Gastroesophageal sphincter (tissue), 4 donors: ENCODE measurements around the gene CLASRP. TPM values are rescaled to one million over a fixed set of nuclear protein-coding genes. Genes with fewer than 3 reads are reported as not detected.
A peak's percentile ranks its signal among the peaks of the same experiment; 100 is the strongest.

Experiments
- ATAC-seq: fragments of 150-250 bp; one replicate; pipeline ENCODE4 v1.9.1; 2016; ENCODE audit warnings: mild to moderate bottlenecking, moderate library complexity
- H3K27ac ChIP-seq, 4 donors: fragments of 200-600 bp; sonication (generic) in 3 of 4; 1 replicate in 3 of 4; 2 replicates in 1 of 4; pipeline ENCODE4 v1.5.1; 2016 to 2019
- H3K27me3 ChIP-seq: fragments of 200-600 bp; sonication (generic); one replicate; pipeline ENCODE4 v1.5.1; 2019
- H3K36me3 ChIP-seq, 2 donors: fragments of 200-600 bp; sonication (generic); one replicate each; pipeline ENCODE4 v1.5.1; 2019; ENCODE audit warnings: control low read depth in 1 of 2
- H3K4me1 ChIP-seq, 3 donors: fragments of 200-600 bp; sonication (generic); 1 replicate in 2 of 3; 2 replicates in 1 of 3; pipeline ENCODE4 v1.5.1; 2016 to 2019; ENCODE audit warnings: control low read depth in 2 of 3
- H3K4me3 ChIP-seq, 2 donors: fragments of 200-600 bp; sonication (generic); one replicate each; pipeline ENCODE4 v1.5.1; 2019; ENCODE audit warnings: mild to moderate bottlenecking in 1 of 2, moderate library complexity in 1 of 2
- H3K9me3 ChIP-seq, 3 donors: fragments of 200-600 bp; sonication (generic); one replicate each; pipeline ENCODE4 v1.5.1; 2017 to 2019; ENCODE audit warnings: control low read depth in 2 of 3
- EP300 ChIP-seq: sonication (generic); formaldehyde crosslinking; IDR thresholded peaks from one replicate; pipeline ENCODE4 v1.6.1; 2017; ENCODE audit warnings: antibody characterized with exemption, mild to moderate bottlenecking
- POLR2A ChIP-seq, 2 donors: fragments of 450-650 bp; IDR thresholded peaks; one replicate each; pipeline ENCODE4 v1.6.1; 2017; ENCODE audit warnings: antibody characterized with exemption in 2 of 2, mild to moderate bottlenecking in 2 of 2, moderate library complexity in 1 of 2
- POLR2AphosphoS5 ChIP-seq: sonication (generic); formaldehyde crosslinking; IDR thresholded peaks from one replicate; pipeline ENCODE4 v1.6.1; 2017; ENCODE audit warnings: antibody characterized with exemption
- WGBS, 2 donors: methylation state at CpG; one replicate each; pipeline ENCODE4 v1.1.5; 2018; ENCODE audit warnings: low coverage in 1 of 2; 5-methylcytosine and 5-hydroxymethylcytosine counted together
- total RNA-seq, 4 donors: library from RNA; depleted of rRNA; stranded (reverse); fragments of >200 nt; gene quantifications; one replicate each; pipeline ENCODE4 v1.1.0, GENCODE V29; 2016
- TF ChIP-seq, protein P1 (sequence below), 4 experiments: fragments of 200-600 bp in 2 of 4; fragments of 450-650 bp in 2 of 4; sonication (generic) in 1 of 4; IDR thresholded peaks; one replicate each; pipeline ENCODE4 v1.5.1; 2017 to 2019; ENCODE audit warnings: antibody characterized with exemption in 4 of 4, mild to moderate bottlenecking in 2 of 4, moderate library complexity in 2 of 4

Gene CLASRP
- total RNA-seq, 4 donors from 2014 or later, result 33.6 to 82.5 (median 54.7) TPM

DNA sequence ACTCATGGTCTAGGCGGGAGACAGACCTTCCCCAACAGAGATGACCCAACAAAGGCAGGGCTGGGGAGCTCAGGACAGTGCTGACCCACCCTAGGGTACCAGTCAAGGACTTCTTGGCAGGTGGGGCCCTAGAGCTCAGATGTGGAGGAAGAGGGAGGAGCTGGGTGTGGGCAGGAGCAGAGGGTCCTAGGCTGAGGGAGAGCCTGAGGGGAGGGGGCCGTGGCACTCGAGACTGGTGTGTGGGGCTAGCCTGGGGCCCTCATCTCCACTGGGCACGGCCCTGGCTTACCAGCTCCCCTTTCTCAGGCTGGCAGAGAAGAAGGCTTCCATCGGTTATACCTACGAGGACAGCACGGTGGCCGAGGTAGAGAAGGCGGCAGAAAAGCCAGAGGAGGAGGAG lies 18.6 kb downstream of the CLASRP start:
- Histone ChIP-seq H3K36me3 (peaks cover 0 to 100% of the 10 kb centered on the region in 2 donors), H3K4me1 (peaks cover 0 to 5% (median 0%) of the 10 kb centered on the region in 3 donors), H3K4me3 (no peak overlapping the region), H3K27ac (no peak overlapping the region), H3K9me3 (no peaks in the 10 kb centered on the region), H3K27me3 (no peaks in the 10 kb centered on the region)
- no peak for TF ChIP-seq EP300
- 85 to 100% methylated on average over 1 to 8 of the region's 9 CpGs for WGBS, 2 donors
- ATAC-seq, result no peak

- WGBS, 2 donors, result 71 to 74% methylated on average over 14 of the region's 14 CpGs
- Histone ChIP-seq H3K27ac (no peak overlapping the region), H3K4me1 (peaks cover 0 to 5% (median 0%) of the 10 kb centered on the region in 3 donors), H3K9me3 (no peaks in the 10 kb centered on the region), H3K36me3 (peaks cover 0 to 99% of the 10 kb centered on the region in 2 donors), H3K4me3 (no peak overlapping the region), H3K27me3 (no peaks in the 10 kb centered on the region)
- TF ChIP-seq POLR2AphosphoS5 (no peak), EP300 (no peak), POLR2A (IDR thresholded peaks at IDR 0.05) (no peak)
- TF ChIP-seq, protein P1, sequence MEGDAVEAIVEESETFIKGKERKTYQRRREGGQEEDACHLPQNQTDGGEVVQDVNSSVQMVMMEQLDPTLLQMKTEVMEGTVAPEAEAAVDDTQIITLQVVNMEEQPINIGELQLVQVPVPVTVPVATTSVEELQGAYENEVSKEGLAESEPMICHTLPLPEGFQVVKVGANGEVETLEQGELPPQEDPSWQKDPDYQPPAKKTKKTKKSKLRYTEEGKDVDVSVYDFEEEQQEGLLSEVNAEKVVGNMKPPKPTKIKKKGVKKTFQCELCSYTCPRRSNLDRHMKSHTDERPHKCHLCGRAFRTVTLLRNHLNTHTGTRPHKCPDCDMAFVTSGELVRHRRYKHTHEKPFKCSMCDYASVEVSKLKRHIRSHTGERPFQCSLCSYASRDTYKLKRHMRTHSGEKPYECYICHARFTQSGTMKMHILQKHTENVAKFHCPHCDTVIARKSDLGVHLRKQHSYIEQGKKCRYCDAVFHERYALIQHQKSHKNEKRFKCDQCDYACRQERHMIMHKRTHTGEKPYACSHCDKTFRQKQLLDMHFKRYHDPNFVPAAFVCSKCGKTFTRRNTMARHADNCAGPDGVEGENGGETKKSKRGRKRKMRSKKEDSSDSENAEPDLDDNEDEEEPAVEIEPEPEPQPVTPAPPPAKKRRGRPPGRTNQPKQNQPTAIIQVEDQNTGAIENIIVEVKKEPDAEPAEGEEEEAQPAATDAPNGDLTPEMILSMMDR (IDR thresholded peaks at IDR 0.05), result no peak
- ATAC-seq, result no peak
Observed at GRCh38 chr19:45058622-45059159, 19.8 kb downstream of the CLASRP start.

GRCh38 chr19:45059258-45059965 lies 20.6 kb downstream of the CLASRP start:
- H3K9me3 ChIP-seq, result no peaks in the 10 kb centered on the region
- WGBS, 2 donors, result 55 to 85% methylated on average over 3 to 5 of the region's 16 CpGs
- no peak overlapping the region for H3K4me3 ChIP-seq
- peaks cover 0 to 5% (median 0%) of the 10 kb centered on the region in 3 donors for H3K4me1 ChIP-seq
- no peak overlapping the region for H3K27ac ChIP-seq
- ATAC-seq, result peak; percentile 48
- no peaks in the 10 kb centered on the region for H3K27me3 ChIP-seq
- peaks cover 0 to 99% of the 10 kb centered on the region in 2 donors for H3K36me3 ChIP-seq
- TF ChIP-seq, protein P1 (IDR thresholded peaks at IDR 0.05), result peak in 3 of 4 experiments; percentile 68 to 81 (median 73)
- TF ChIP-seq POLR2AphosphoS5, result no peak

GRCh38 chr19:45061965-45062364 lies 23.1 kb downstream of the CLASRP start:
- Histone ChIP-seq H3K4me1 (peaks cover 0 to 5% (median 0%) of the 10 kb centered on the region in 3 donors), H3K27ac (no peak overlapping the region), H3K36me3 (peaks cover 0 to 99% of the 10 kb centered on the region in 2 donors), H3K9me3 (no peaks in the 10 kb centered on the region), H3K4me3 (no peak overlapping the region), H3K27me3 (no peaks in the 10 kb centered on the region)
- no peak for TF ChIP-seq POLR2AphosphoS5
- TF ChIP-seq POLR2A (IDR thresholded peaks at IDR 0.05), result no peak
- TF ChIP-seq, protein P1 (IDR thresholded peaks at IDR 0.05), result no peak
- no peak for TF ChIP-seq EP300
- no CpG with 5 or more reads among the region's 4 CpGs for WGBS, 2 donors
- ATAC-seq, result no peak

DNA sequence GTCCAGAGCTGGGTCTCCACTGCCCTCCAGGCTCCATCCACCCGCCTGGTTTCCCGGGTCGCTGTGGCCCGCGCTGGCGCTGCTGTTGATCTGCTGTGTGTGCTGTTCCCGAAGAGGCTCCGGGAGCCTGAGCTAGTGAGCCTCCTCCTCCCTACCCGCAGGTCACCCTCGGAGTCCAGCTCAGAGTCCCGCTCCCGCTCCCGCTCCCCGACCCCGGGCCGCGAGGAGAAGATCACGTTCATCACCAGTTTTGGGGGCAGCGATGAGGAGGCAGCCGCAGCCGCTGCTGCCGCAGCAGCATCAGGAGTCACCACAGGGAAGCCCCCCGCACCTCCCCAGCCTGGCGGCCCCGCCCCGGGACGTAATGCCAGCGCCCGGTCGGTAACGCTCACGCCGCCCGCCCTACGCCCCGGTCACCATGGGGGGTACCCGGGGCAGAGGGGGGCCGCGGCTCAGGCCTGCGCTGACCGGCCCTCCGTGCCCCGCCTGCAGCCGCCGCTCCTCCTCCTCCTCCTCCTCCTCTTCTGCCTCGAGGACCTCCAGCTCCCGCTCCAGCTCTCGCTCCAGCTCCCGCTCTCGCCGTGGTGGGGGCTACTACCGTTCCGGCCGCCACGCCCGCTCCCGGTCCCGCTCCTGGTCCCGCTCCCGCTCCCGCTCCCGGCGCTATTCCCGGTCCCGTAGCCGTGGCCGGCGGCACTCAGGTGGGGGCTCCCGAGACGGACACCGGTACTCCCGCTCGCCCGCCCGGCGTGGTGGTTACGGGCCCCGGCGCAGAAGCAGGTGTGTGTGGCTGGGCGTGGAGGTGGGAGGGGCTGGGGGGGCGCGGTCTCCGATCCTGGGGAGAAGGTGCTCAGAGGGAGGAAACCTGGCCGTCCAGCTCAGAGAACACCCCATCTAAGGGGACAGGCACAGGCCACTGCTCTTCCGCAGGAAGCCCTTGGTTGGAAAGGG lies 25.3 kb downstream of the CLASRP start:
- 94 to 100% methylated on average over 1 to 26 of the region's 85 CpGs for WGBS, 2 donors
- H3K36me3 ChIP-seq, result peaks cover 0 to 99% of the 10 kb centered on the region in 2 donors
- H3K4me3 ChIP-seq, result no peak overlapping the region
- H3K9me3 ChIP-seq, result no peaks in the 10 kb centered on the region
- ATAC-seq, result no peak
- peaks cover 0 to 4% (median 0%) of the 10 kb centered on the region in 3 donors for H3K4me1 ChIP-seq
- TF ChIP-seq POLR2A (IDR thresholded peaks at IDR 0.05), result no peak
- TF ChIP-seq, protein P1 (IDR thresholded peaks at IDR 0.05), result no peak
- H3K27me3 ChIP-seq, result no peaks in the 10 kb centered on the region
- no peak overlapping the region for H3K27ac ChIP-seq
